IMR-90 (cell line): ENCODE data around the gene CLIC3.

Source experiments
- CEBPB ChIP-seq: IDR thresholded peaks from 2 replicates; pipeline ENCODE4 v1.6.1; 2012; ENCODE audit warnings: low read depth, low read length, improper control_type of control experiment
- RCOR1 ChIP-seq: IDR thresholded peaks from 2 replicates; pipeline ENCODE4 v1.6.1; 2012; ENCODE audit warnings: mild to moderate bottlenecking, low read length, improper control_type of control experiment; ENCODE audit not compliant: insufficient replicate concordance
- TF ChIP-seq, protein P1 (sequence below): conservative IDR thresholded peaks from 2 replicates; pipeline ENCODE4 v1.5.1; 2012; ENCODE audit warnings: mild to moderate bottlenecking, low read depth, low read length, improper control_type of control experiment
- TF ChIP-seq, protein P2 (sequence below): fragments of 150-350 bp; IDR thresholded peaks from 2 replicates; pipeline ENCODE4 v1.6.1; 2017; ENCODE audit warnings: mild to moderate bottlenecking, antibody characterized with exemption, low read length, low read depth

- TF ChIP-seq, protein P1, sequence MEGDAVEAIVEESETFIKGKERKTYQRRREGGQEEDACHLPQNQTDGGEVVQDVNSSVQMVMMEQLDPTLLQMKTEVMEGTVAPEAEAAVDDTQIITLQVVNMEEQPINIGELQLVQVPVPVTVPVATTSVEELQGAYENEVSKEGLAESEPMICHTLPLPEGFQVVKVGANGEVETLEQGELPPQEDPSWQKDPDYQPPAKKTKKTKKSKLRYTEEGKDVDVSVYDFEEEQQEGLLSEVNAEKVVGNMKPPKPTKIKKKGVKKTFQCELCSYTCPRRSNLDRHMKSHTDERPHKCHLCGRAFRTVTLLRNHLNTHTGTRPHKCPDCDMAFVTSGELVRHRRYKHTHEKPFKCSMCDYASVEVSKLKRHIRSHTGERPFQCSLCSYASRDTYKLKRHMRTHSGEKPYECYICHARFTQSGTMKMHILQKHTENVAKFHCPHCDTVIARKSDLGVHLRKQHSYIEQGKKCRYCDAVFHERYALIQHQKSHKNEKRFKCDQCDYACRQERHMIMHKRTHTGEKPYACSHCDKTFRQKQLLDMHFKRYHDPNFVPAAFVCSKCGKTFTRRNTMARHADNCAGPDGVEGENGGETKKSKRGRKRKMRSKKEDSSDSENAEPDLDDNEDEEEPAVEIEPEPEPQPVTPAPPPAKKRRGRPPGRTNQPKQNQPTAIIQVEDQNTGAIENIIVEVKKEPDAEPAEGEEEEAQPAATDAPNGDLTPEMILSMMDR = no peak
- TF ChIP-seq, protein P2, sequence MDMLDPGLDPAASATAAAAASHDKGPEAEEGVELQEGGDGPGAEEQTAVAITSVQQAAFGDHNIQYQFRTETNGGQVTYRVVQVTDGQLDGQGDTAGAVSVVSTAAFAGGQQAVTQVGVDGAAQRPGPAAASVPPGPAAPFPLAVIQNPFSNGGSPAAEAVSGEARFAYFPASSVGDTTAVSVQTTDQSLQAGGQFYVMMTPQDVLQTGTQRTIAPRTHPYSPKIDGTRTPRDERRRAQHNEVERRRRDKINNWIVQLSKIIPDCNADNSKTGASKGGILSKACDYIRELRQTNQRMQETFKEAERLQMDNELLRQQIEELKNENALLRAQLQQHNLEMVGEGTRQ = no peak
- no peak for TF ChIP-seq CEBPB
- no peak for TF ChIP-seq RCOR1
Observed at GRCh38 chr9:137011907-137012675, 15.7 kb upstream of the CLIC3 start.
